Fibroblast of villous mesenchyme (primary cell): ENCODE measurements around the gene KIF24. TPM values are rescaled to one million over a fixed set of nuclear protein-coding genes. Genes with fewer than 3 reads are reported as not detected.

Experiments
- DNase-seq: peaks from one replicate; pipeline ENCODE4 v3.0.0-alpha.2; 2010; ENCODE audit warnings: low read depth
- H3K4me3 ChIP-seq: 2 replicates; pipeline ENCODE4 v1.5.1; 2011; ENCODE audit warnings: low read depth, mild to moderate bottlenecking, low read length
- small RNA-seq: library from RNA; depleted of rRNA; stranded (forward); fragments of <200 nt; gene quantifications from one replicate; pipeline ENCODE3, GENCODE V24; 2012
- total RNA-seq: library from RNA; depleted of rRNA; stranded (reverse); fragments of >200 nt; gene quantifications from 2 replicates; pipeline ENCODE4 v1.2.3, GENCODE V29; 2012
- TF ChIP-seq, protein P1 (sequence below): IDR thresholded peaks from 2 replicates; pipeline ENCODE4 v1.5.1; 2012; ENCODE audit warnings: low read depth, mild to moderate bottlenecking, low read length; ENCODE audit not compliant: insufficient read depth

Gene KIF24
- total RNA-seq, 1 donor = 3.5 TPM

DNA sequence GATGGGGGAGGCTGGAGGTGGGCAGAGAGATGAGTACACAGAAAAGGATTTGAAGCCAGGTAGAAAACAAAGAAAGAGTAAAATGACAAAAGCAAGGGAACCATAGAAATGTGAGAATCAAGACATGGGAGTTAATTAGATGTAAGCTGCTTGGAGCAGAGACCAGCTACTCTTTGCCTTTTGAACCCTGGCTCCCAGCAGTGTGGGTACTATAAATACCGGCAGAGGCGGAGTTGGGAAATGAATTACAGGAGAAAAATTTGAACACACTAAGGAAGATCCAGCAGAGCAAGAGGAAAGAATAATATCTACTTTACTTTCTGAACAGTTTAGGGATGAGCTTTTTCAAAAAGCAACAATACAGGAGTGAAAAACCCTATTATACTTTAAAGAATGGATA lies 36.5 kb downstream of the KIF24 start:
- DNase-seq = no peak
- no peak overlapping the region for H3K4me3 ChIP-seq
- TF ChIP-seq, protein P1, sequence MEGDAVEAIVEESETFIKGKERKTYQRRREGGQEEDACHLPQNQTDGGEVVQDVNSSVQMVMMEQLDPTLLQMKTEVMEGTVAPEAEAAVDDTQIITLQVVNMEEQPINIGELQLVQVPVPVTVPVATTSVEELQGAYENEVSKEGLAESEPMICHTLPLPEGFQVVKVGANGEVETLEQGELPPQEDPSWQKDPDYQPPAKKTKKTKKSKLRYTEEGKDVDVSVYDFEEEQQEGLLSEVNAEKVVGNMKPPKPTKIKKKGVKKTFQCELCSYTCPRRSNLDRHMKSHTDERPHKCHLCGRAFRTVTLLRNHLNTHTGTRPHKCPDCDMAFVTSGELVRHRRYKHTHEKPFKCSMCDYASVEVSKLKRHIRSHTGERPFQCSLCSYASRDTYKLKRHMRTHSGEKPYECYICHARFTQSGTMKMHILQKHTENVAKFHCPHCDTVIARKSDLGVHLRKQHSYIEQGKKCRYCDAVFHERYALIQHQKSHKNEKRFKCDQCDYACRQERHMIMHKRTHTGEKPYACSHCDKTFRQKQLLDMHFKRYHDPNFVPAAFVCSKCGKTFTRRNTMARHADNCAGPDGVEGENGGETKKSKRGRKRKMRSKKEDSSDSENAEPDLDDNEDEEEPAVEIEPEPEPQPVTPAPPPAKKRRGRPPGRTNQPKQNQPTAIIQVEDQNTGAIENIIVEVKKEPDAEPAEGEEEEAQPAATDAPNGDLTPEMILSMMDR = no peak

DNA sequence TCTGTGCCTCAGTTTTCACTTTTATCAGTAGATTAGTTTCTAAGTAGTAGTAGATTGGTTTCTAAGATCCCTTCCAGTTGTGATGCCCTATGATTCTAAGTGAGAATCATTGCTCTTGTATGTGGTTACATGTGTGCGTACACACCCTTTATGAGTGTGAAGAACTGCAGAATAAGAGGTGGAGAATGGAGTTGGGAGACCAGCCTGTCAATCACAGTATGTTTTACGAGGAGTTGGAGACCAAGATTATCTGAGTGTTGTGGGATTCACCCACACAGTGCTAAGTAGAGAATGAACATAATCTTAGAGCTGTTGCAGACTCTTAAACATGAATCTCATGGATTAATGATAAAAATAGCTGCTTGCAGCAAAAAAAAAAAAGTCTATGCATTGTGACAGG lies 37.6 kb downstream of the KIF24 start:
- no peak overlapping the region for H3K4me3 ChIP-seq
- TF ChIP-seq, protein P1 = no peak
- no peak for DNase-seq

DNA sequence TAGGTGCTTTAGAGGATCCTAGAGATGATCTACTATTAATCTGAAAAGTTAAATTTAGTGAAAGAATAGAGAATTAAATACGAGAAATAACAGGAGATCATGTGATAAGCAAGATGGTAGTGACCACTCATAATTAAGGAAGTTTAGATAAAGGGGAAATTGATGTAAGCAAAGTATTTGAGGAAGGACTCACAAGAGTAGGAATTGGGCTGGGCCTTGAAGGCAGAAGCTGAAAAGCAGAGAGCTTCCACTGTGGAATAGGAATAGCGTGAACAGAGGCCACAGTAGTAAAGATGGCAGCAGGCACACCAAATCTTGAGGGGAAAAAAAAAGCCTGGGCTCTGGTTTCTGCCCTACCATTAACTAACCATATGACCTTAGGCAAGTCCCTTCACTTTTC lies 38.0 kb downstream of the KIF24 start:
- DNase-seq = no peak
- no peak overlapping the region for H3K4me3 ChIP-seq
- TF ChIP-seq, protein P1 = no peak

DNA sequence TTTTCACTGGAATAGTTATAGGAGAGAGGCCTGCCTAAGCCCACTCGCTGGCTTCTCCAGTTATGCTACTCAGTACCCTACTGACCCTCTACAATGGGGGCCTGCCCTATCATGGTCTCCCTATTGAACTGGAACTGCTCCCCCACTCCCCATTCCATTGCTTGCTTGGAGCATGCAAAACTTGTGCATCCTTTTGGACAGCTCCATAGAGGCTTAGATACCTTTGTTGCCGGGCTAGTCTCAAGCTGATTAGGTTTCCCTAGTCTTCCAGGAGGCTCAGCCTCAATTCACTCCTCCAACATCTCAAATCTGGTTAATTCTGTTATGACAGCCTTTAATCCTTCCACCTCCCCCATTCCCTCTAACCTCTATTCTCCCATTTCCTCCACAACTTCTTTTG lies 39.9 kb downstream of the KIF24 start:
- TF ChIP-seq, protein P1 = no peak
- no peak for DNase-seq
- H3K4me3 ChIP-seq = no peak overlapping the region

DNA sequence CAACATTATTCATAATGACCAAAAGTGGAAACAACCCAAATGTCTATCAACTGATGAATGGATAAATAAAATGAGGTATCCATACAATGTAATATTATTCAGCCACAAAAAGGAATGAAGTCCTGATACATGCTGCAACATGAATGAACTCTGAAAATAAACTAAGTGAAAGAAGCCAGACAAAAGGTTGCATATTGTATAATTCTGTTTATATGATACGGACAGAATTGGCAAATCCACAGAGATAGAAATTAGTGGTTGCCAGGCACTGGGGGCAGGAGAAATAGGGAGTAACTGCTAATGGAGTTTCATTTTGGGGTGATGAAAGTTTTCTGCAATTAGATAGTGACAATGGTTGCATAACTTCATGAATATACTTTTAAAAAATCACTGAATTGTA lies 47.0 kb downstream of the KIF24 start:
- no peak for DNase-seq

DNA sequence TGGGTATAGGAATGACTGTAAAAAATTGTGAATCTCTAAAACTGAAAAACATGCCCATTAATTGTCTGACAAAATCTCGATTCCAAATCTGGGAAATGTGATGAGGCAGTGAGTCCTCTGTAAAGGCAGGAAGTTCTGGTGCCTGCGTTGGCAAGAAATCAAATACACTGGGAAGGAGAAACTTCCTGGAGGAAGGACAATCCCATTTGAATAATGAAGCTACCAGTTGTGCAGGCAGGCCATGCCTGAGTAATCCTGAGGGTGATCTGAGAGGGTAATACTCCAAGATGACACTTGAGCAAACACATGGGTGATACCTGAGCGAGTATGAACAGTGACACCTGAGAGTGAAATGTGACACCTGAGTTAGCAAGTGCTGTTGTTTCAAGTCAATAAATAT lies 49.7 kb downstream of the KIF24 start:
- H3K4me3 ChIP-seq = no peak overlapping the region
- TF ChIP-seq, protein P1 = no peak
- DNase-seq = no peak

More for the DNA sequence above, 47.0 kb downstream of the KIF24 start:
- TF ChIP-seq, protein P1 = no peak
- H3K4me3 ChIP-seq = no peak overlapping the region

Small RNA genes within 50 kb of the gene (small RNA-seq; reads per million reads assigned to genes)
- not detected for gene RNU2-50P

Other genes starting within 250 kb of the KIF24 start
- 19.6 and 29.8 TPM in 2 replicates for gene DCAF12, start 202.6 kb downstream of the KIF24 start, total RNA-seq
- 38.3 and 51.0 TPM in 2 replicates for gene UBAP1, start 150.2 kb downstream of the KIF24 start, total RNA-seq
- gene NUDT2, start 301 bp upstream of the KIF24 start, total RNA-seq = 21.6 and 30.2 TPM in 2 replicates
- gene MYORG, start 47.6 kb upstream of the KIF24 start, total RNA-seq = 0.64 and 1.3 TPM in 2 replicates
- gene FAM219A, start 129.3 kb upstream of the KIF24 start, total RNA-seq = 9.3 and 9.9 TPM in 2 replicates
- under 0.01 TPM in 1 of 2 replicates, not detected in the other for gene DNAI1, start 129.5 kb upstream of the KIF24 start, total RNA-seq
- gene ENHO, start 193.7 kb upstream of the KIF24 start, total RNA-seq = not detected in 2 replicates